IMR-90 (cell line): ENCODE data around the gene TTC39A.

Experiments used
- BHLHE40 ChIP-seq: fragments of 150-350 bp; IDR thresholded peaks from 2 replicates; pipeline ENCODE4 v1.6.1; 2016; ENCODE audit warnings: mild to moderate bottlenecking, low read depth, low read length
- CEBPB ChIP-seq: IDR thresholded peaks from 2 replicates; pipeline ENCODE4 v1.6.1; 2012; ENCODE audit warnings: low read depth, low read length, improper control_type of control experiment
- CHD1 ChIP-seq: IDR thresholded peaks from 2 replicates; pipeline ENCODE4 v1.6.1; 2012; ENCODE audit warnings: low read depth, low read length, improper control_type of control experiment
- MAFK ChIP-seq: IDR thresholded peaks from 2 replicates; pipeline ENCODE4 v1.6.1; 2012; ENCODE audit warnings: low read depth, low read length, improper control_type of control experiment
- MAZ ChIP-seq: IDR thresholded peaks from 2 replicates; pipeline ENCODE4 v1.6.1; 2012; ENCODE audit warnings: low read depth, mild to moderate bottlenecking, low read length, improper control_type of control experiment, moderate library complexity, borderline replicate concordance
- POLR2A ChIP-seq: IDR thresholded peaks from 2 replicates; pipeline ENCODE4 v1.6.1; 2012; ENCODE audit warnings: mild to moderate bottlenecking, low read depth, low read length
- RAD21 ChIP-seq: IDR thresholded peaks from 2 replicates; pipeline ENCODE4 v1.6.1; 2012; ENCODE audit warnings: low read length, improper control_type of control experiment
- RCOR1 ChIP-seq: IDR thresholded peaks from 2 replicates; pipeline ENCODE4 v1.6.1; 2012; ENCODE audit warnings: mild to moderate bottlenecking, low read length, improper control_type of control experiment; ENCODE audit not compliant: insufficient replicate concordance
- RFX5 ChIP-seq: IDR thresholded peaks from 2 replicates; pipeline ENCODE4 v1.8.0; 2012; ENCODE audit warnings: low read depth, mild to moderate bottlenecking, low read length, moderate library complexity
- SMC3 ChIP-seq: fragments of 150-350 bp; IDR thresholded peaks from 2 replicates; pipeline ENCODE4 v1.6.1; 2016; ENCODE audit warnings: low read depth, mild to moderate bottlenecking, antibody characterized with exemption, low read length, moderate library complexity
- TF ChIP-seq, protein P1 (sequence below): conservative IDR thresholded peaks from 2 replicates; pipeline ENCODE4 v1.5.1; 2012; ENCODE audit warnings: mild to moderate bottlenecking, low read depth, low read length, improper control_type of control experiment
- TF ChIP-seq, protein P2 (sequence below): fragments of 150-350 bp; IDR thresholded peaks from 2 replicates; pipeline ENCODE4 v1.6.1; 2017; ENCODE audit warnings: mild to moderate bottlenecking, antibody characterized with exemption, low read length, low read depth

DNA sequence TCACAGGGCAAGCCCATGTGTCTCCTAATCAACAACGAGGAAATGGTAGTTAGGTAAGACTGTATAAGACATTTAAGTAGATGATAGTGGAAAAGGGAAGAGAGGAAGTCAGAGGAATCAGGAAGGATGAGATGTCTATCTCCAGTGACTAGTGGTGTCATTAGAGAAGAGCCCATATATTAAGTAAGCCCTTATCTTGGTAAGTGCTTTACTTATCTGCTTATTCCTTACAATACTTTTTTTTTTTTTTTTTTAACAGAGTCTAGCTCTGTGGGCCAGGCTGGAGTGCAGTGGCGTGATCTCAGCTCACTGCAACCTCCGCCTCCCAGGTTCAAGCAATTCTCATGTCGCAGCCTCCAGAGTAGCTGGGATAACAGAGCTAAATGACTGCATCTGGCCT lies 64.7 kb downstream of the TTC39A start:
- TF ChIP-seq BHLHE40 (no peak), POLR2A (no peak), RAD21 (no peak), SMC3 (no peak), RFX5 (no peak), RCOR1 (no peak), MAFK (no peak), MAZ (no peak), CHD1 (no peak), CEBPB (no peak)
- TF ChIP-seq, protein P1, sequence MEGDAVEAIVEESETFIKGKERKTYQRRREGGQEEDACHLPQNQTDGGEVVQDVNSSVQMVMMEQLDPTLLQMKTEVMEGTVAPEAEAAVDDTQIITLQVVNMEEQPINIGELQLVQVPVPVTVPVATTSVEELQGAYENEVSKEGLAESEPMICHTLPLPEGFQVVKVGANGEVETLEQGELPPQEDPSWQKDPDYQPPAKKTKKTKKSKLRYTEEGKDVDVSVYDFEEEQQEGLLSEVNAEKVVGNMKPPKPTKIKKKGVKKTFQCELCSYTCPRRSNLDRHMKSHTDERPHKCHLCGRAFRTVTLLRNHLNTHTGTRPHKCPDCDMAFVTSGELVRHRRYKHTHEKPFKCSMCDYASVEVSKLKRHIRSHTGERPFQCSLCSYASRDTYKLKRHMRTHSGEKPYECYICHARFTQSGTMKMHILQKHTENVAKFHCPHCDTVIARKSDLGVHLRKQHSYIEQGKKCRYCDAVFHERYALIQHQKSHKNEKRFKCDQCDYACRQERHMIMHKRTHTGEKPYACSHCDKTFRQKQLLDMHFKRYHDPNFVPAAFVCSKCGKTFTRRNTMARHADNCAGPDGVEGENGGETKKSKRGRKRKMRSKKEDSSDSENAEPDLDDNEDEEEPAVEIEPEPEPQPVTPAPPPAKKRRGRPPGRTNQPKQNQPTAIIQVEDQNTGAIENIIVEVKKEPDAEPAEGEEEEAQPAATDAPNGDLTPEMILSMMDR: no peak
- TF ChIP-seq, protein P2, sequence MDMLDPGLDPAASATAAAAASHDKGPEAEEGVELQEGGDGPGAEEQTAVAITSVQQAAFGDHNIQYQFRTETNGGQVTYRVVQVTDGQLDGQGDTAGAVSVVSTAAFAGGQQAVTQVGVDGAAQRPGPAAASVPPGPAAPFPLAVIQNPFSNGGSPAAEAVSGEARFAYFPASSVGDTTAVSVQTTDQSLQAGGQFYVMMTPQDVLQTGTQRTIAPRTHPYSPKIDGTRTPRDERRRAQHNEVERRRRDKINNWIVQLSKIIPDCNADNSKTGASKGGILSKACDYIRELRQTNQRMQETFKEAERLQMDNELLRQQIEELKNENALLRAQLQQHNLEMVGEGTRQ: no peak
